ENCODE data around the gene NXPE3. TPM values are rescaled to one million over a fixed set of nuclear protein-coding genes. Genes with fewer than 3 reads are reported as not detected.
"Not testable (repeated sequence)": the region's sequence is repeated elsewhere in the genome, so short reads cannot be mapped to it uniquely, and the experiment has no call there.

The NXPE3 gene
- polyA plus RNA-seq, 1 experiment = 41.1 TPM

- H3K27me3 ChIP-seq (ENCODE audit: control insufficient read depth, insufficient read depth, low read length) = no peaks in the 10 kb centered on the region
- no peak overlapping the region for H3K4me3 ChIP-seq (ENCODE audit: low read depth, low read length)
- DNase-seq (ENCODE audit: low read depth, low spot score) = no peak
- no peaks in the 10 kb centered on the region for H3K9me3 ChIP-seq (ENCODE audit: control insufficient read depth, insufficient read depth, low read length)
- ChIA-PET POLR2A (no interaction called here), CTCF (no interaction called here)
- H3K27ac ChIP-seq (ENCODE audit: low read depth, low read length) = no peak overlapping the region
- no peak for TF ChIP-seq CTCF (IDR thresholded peaks at IDR 0.05; ENCODE audit: low read depth, low read length)
Measured at GRCh38 chr3:101744811-101745210, 34.2 kb upstream of the NXPE3 start.

GRCh38 chr3:101745934-101746333 lies 33.1 kb upstream of the NXPE3 start:
- H3K27ac ChIP-seq (ENCODE audit: low read depth, low read length); H3K27me3 ChIP-seq (ENCODE audit: control insufficient read depth, insufficient read depth, low read length); CTCF ChIA-PET; H3K9me3 ChIP-seq (ENCODE audit: control insufficient read depth, insufficient read depth, low read length); DNase-seq (ENCODE audit: low read depth, low spot score); H3K4me3 ChIP-seq (ENCODE audit: low read depth, low read length); POLR2A ChIA-PET: not testable (repeated sequence)

GRCh38 chr3:101753386-101754113 lies 25.5 kb upstream of the NXPE3 start:
- POLR2A ChIA-PET; CTCF ChIA-PET; H3K4me3 ChIP-seq (ENCODE audit: low read depth, low read length); H3K9me3 ChIP-seq (ENCODE audit: control insufficient read depth, insufficient read depth, low read length); H3K27me3 ChIP-seq (ENCODE audit: control insufficient read depth, insufficient read depth, low read length); H3K27ac ChIP-seq (ENCODE audit: low read depth, low read length); DNase-seq (ENCODE audit: low read depth, low spot score): not testable (repeated sequence)

GRCh38 chr3:101758224-101758623 lies 20.8 kb upstream of the NXPE3 start:
- Histone ChIP-seq H3K27ac (ENCODE audit: low read depth, low read length) (no peak overlapping the region), H3K9me3 (ENCODE audit: control insufficient read depth, insufficient read depth, low read length) (no peaks in the 10 kb centered on the region), H3K27me3 (ENCODE audit: control insufficient read depth, insufficient read depth, low read length) (no peaks in the 10 kb centered on the region), H3K4me3 (ENCODE audit: low read depth, low read length) (no peak overlapping the region)
- no peak for DNase-seq (ENCODE audit: low read depth, low spot score)
- TF ChIP-seq CTCF (IDR thresholded peaks at IDR 0.05; ENCODE audit: low read depth, low read length) = no peak
- POLR2A ChIA-PET = no interaction called here
- CTCF ChIA-PET = no interaction called here

- ChIA-PET POLR2A (no interaction called here), CTCF (no interaction called here)
- no peak overlapping the region for H3K4me3 ChIP-seq (ENCODE audit: low read depth, low read length)
- no peaks in the 10 kb centered on the region for H3K27me3 ChIP-seq (ENCODE audit: control insufficient read depth, insufficient read depth, low read length)
- H3K9me3 ChIP-seq (ENCODE audit: control insufficient read depth, insufficient read depth, low read length) = no peaks in the 10 kb centered on the region
- TF ChIP-seq CTCF (IDR thresholded peaks at IDR 0.05; ENCODE audit: low read depth, low read length) = no peak
- DNase-seq (ENCODE audit: low read depth, low spot score) = no peak
- no peak overlapping the region for H3K27ac ChIP-seq (ENCODE audit: low read depth, low read length)
Measured at GRCh38 chr3:101762041-101762646, 16.9 kb upstream of the NXPE3 start.

- POLR2A ChIA-PET; CTCF ChIA-PET; H3K27me3 ChIP-seq (ENCODE audit: control insufficient read depth, insufficient read depth, low read length); H3K27ac ChIP-seq (ENCODE audit: low read depth, low read length); DNase-seq (ENCODE audit: low read depth, low spot score); H3K9me3 ChIP-seq (ENCODE audit: control insufficient read depth, insufficient read depth, low read length); H3K4me3 ChIP-seq (ENCODE audit: low read depth, low read length): not testable (repeated sequence)
Measured at GRCh38 chr3:101777745-101778281, 1.2 kb upstream of the NXPE3 start.

Data from AG04450 (cell line).